Smooth muscle cell (in vitro differentiated cells): ENCODE measurements around the gene CCT8L2. TPM values are rescaled to one million over a fixed set of nuclear protein-coding genes. Genes with fewer than 3 reads are reported as not detected.
"Not testable (repeated sequence)": the region's sequence is repeated elsewhere in the genome, so short reads cannot be mapped to it uniquely, and the experiment has no call there.

ENCODE experiments used
- DNase-seq: peaks from one replicate; lab custom pipeline; 2025; ENCODE audit not compliant: unreplicated experiment; lab: John Stamatoyannopoulos, UW
- H2AFZ ChIP-seq: fragments of 200-600 bp; sonication (generic); 2 replicates; pipeline ENCODE4 v1.6.0; 2016; ENCODE audit warnings: antibody characterized with exemption, low read depth, mild to moderate bottlenecking
- H3F3A ChIP-seq: fragments of 200-600 bp; sonication (generic); 2 replicates; pipeline ENCODE4 v1.6.0; 2017; ENCODE audit warnings: antibody characterized with exemption, low read depth
- H3K27ac ChIP-seq: fragments of 200-600 bp; sonication (generic); 2 replicates; pipeline ENCODE4 v1.5.1; 2016; ENCODE audit warnings: low read depth, mild to moderate bottlenecking
- H3K27me3 ChIP-seq: fragments of 200-600 bp; sonication (generic); 2 replicates; pipeline ENCODE4 v1.6.1; 2016; ENCODE audit warnings: low read depth, mild to moderate bottlenecking
- H3K36me3 ChIP-seq: fragments of 200-600 bp; sonication (generic); 2 replicates; pipeline ENCODE4 v1.5.1; 2016; ENCODE audit warnings: low read depth
- H3K4me1 ChIP-seq: fragments of 200-600 bp; sonication (generic); 2 replicates; pipeline ENCODE4 v1.5.1; 2016; ENCODE audit warnings: low read depth
- H3K4me2 ChIP-seq: fragments of 200-600 bp; sonication (generic); 2 replicates; pipeline ENCODE4 v1.6.0; 2016; ENCODE audit warnings: mild to moderate bottlenecking
- H3K4me3 ChIP-seq: fragments of 200-600 bp; sonication (generic); 2 replicates; pipeline ENCODE4 v1.5.1; 2016; ENCODE audit warnings: mild to moderate bottlenecking
- H3K79me2 ChIP-seq: fragments of 200-600 bp; sonication (generic); 2 replicates; pipeline ENCODE4 v1.6.0; 2016; ENCODE audit warnings: low read depth, mild to moderate bottlenecking
- H3K9ac ChIP-seq: fragments of 200-600 bp; sonication (generic); 2 replicates; pipeline ENCODE4 v1.6.0; 2016; ENCODE audit warnings: low read depth
- H3K9me3 ChIP-seq: fragments of 200-600 bp; sonication (generic); replicated peaks from 2 replicates; pipeline ENCODE4 v1.5.1; 2016; ENCODE audit warnings: low read depth
- H4K20me1 ChIP-seq: fragments of 200-600 bp; sonication (generic); 2 replicates; pipeline ENCODE4 v1.6.0; 2016; ENCODE audit warnings: low read depth
- WGBS: methylation state at CpG from one replicate; pipeline ENCODE4 v1.1.7; 2016; ENCODE audit warnings: low lambda C conversion rate; 5-methylcytosine and 5-hydroxymethylcytosine counted together
- polyA plus RNA-seq: library from polyadenylated mRNA; unstranded; fragments of >200 nt; fragmentation: Nextera tagmentation; extraction: Ambion mirVana; gene quantifications from 2 replicates; pipeline ENCODE4 v1.2.1, GENCODE V29; 2016
- total RNA-seq: library from RNA; depleted of rRNA; stranded (reverse); fragments of >200 nt; gene quantifications from 2 replicates; pipeline ENCODE4 v1.2.3, GENCODE V29; 2014
- TF ChIP-seq, protein P1 (sequence below): fragments of 200-600 bp; sonication (generic); IDR thresholded peaks from 2 replicates; pipeline ENCODE4 v1.5.1; 2017; ENCODE audit warnings: borderline replicate concordance, mild to moderate bottlenecking, antibody characterized with exemption; ENCODE audit not compliant: insufficient read depth, poor library complexity, severe bottlenecking

Gene CCT8L2
- total and polyA plus RNA-seq, 2 experiments from 2014 or later: not detected

DNA sequence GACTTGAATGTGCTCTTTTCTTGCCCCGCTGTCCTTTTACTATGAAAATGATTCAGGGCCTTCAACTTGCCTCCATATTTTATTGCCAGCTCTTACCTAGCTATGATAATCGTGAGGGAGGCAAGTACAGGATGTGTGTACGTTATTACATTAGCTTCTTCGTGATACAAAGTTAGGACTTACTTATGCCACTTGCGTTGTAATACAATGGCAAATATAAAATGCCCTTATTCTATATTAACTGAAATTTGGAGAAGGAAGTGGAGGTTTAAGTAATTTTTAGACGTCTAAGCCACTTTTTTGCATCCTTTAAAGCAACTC is 10.8 kb upstream of the CCT8L2 start:
- no peaks in the 10 kb centered on the region for H3K27me3 ChIP-seq
- H2AFZ ChIP-seq: no peak overlapping the region
- H3K9me3 ChIP-seq: peaks cover 5% of the 10 kb centered on the region
- H3K9ac ChIP-seq: no peak overlapping the region
- no peak overlapping the region for H3K4me2 ChIP-seq
- no peaks in the 10 kb centered on the region for H3K79me2 ChIP-seq
- H3K4me1 ChIP-seq: no peaks in the 10 kb centered on the region
- H3K27ac ChIP-seq: no peak overlapping the region
- DNase-seq: no peak
- H3K36me3 ChIP-seq: no peaks in the 10 kb centered on the region
- TF ChIP-seq, protein P1, sequence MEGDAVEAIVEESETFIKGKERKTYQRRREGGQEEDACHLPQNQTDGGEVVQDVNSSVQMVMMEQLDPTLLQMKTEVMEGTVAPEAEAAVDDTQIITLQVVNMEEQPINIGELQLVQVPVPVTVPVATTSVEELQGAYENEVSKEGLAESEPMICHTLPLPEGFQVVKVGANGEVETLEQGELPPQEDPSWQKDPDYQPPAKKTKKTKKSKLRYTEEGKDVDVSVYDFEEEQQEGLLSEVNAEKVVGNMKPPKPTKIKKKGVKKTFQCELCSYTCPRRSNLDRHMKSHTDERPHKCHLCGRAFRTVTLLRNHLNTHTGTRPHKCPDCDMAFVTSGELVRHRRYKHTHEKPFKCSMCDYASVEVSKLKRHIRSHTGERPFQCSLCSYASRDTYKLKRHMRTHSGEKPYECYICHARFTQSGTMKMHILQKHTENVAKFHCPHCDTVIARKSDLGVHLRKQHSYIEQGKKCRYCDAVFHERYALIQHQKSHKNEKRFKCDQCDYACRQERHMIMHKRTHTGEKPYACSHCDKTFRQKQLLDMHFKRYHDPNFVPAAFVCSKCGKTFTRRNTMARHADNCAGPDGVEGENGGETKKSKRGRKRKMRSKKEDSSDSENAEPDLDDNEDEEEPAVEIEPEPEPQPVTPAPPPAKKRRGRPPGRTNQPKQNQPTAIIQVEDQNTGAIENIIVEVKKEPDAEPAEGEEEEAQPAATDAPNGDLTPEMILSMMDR: no peak
- no peaks in the 10 kb centered on the region for H4K20me1 ChIP-seq
- H3K4me3 ChIP-seq: no peak overlapping the region
- no peaks in the 10 kb centered on the region for H3F3A ChIP-seq
- 55% methylated on average over 6 of the region's 6 CpGs for WGBS

DNA sequence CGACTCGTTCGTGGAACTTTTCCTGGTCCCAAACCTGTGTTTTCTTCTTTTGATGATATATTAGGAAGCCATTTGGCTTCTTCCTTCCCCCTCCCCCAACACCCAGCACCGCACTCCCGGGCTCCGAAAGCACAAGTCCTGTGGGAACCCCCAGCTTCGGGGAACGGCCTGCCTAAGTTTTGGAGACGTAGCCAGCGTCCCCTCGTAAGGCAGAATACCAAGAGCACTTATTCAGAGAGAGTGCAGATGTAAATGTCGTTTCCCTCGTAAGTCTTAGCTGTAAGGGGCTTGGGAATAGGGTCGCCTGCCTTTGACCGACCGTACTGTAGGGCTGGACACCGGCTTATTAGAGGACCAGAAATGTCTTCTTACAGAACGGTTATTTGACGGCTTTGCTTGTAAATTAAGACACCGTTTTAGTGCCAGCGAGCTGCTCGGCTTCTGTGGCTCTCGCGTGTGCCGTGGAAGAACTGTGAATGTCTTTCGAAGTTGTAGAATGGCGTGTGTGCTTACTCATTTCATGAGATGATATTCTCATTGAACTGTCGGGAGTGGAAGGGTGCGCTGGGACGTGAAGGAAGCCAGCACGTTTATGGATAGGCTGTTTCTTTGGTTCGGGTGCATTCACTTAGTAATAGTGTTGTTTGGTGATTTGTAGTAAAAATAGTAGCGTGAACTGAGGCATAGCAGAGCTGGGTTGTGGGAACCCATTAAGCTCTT is 10.3 kb upstream of the CCT8L2 start:
- not testable (repeated sequence) for H3K36me3 ChIP-seq, H3K4me3 ChIP-seq, H3K4me1 ChIP-seq, H4K20me1 ChIP-seq, H2AFZ ChIP-seq, H3K9me3 ChIP-seq, DNase-seq, H3K9ac ChIP-seq, H3K4me2 ChIP-seq, H3K27me3 ChIP-seq, H3K79me2 ChIP-seq, H3F3A ChIP-seq, H3K27ac ChIP-seq
- WGBS: 84% methylated on average over 30 of the region's 33 CpGs

DNA sequence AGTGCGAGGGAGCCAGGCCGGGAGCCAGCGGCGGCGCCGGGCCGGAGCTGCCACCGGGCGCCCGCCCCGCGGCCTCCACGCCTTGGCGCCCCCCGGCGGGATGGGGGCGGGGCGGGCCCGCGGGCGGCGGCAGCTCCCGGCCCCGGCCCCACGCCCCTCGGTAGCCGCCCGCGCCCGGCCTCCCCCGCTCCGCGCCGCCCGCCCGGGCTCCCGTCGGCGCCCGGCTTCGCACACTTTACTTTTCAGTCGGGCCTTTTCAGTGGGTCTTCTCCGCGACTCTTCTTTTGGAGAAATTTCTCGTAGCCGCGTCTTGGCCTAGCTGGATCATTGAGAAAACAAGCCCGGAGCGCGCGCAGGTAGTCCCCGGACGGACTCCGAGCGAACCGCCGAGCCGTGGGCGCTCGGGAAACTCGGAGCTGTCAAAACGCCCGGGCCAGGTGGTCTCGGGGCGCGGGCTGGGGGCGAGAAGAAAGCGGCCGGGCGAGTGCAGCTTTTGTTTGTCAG is 9.7 kb upstream of the CCT8L2 start:
- not testable (repeated sequence) for H3K27ac ChIP-seq, H3F3A ChIP-seq, DNase-seq, H3K9ac ChIP-seq, H3K79me2 ChIP-seq, H3K36me3 ChIP-seq, H2AFZ ChIP-seq, H3K4me3 ChIP-seq, H3K4me2 ChIP-seq, H3K27me3 ChIP-seq, H3K4me1 ChIP-seq, H3K9me3 ChIP-seq, H4K20me1 ChIP-seq
- 96% methylated on average over 26 of the region's 70 CpGs for WGBS

DNA sequence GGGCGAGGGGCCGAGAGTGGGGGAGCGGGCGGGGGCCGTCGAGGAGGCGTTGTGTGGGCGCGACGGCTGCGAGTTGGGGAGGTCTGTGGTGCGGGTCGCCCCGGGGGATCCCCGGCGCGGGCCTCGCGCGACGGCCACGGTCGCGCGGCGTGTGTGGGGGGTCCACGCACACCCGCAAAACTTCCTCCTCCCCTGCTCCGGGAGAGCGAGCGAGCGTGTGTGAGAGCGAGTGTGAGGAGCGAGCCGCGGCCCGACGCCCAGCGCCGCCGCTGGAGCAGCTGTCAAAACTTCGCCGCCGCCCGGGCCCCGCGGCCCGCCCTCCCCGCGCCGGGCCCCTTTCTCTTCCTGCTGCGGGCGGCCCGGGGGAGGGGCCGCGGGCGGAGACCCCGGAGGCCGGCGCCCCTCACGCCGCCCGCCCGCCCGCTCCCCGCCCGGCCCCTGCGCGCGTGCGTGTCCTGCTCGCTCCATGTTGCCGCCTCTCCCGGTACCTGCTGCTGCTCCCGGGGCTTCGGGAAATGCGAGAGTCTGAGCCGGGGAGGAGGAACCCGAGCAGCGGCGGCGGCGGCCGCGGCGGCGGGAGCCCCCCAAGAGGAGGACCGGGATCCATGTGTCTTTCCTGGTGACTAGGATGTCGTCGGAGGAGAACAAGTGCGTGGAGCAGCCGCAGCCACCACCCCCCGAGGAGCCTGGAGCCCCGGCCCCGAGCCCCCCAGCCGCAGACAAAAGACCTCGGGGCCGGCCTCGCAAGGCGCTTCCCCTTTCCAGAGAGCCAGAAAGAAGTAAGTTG is 9.0 kb upstream of the CCT8L2 start:
- Histone ChIP-seq H3K27me3 (no peaks in the 10 kb centered on the region), H3F3A (no peaks in the 10 kb centered on the region), H3K9me3 (peaks cover 5% of the 10 kb centered on the region), H3K4me1 (no peaks in the 10 kb centered on the region), H2AFZ (no peak overlapping the region), H3K27ac (no peak overlapping the region), H3K9ac (no peak overlapping the region), H3K4me3 (no peak overlapping the region), H3K36me3 (no peaks in the 10 kb centered on the region), H3K79me2 (no peaks in the 10 kb centered on the region), H4K20me1 (no peaks in the 10 kb centered on the region), H3K4me2 (no peak overlapping the region)
- DNase-seq: no peak
- WGBS: 94% methylated on average over 23 of the region's 100 CpGs
- TF ChIP-seq, protein P1: no peak

DNA sequence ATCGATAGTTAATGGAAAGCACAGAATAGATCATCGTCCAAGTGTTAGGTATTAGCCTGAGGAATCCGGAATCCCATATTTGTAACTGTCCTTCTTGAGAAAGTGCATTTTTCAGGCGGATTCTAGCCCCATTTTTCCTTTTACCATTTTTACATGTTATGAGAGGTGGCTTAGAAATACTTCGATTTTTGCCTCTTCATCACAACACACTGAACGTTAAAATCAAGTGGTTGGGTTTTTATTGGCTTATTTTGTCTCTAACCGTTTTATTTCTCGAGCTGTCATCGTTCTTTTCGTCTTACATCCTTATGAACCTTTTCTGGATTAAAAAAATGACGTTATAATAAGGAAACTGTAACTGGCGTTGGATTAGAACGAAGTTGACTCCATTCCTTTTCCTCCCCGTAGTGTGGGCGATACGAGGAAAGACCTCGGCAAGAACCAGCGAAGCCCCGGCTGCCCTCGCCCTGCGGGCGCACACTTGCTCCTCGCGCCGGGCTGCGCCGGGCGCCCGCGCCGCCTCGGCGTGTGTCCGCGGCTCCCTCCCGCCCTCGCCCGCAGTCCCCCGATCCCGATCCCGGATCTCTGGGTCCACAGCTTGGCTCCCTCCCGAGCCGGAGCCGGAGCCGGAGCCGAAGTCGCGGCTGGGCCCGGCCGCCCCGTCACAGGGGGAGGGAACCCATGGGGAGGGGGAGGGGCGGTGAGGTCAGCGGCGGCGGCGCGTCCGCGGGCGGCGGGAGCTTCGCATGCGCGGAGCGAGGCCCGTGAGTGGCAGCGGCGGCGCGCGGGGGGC is 8.2 kb upstream of the CCT8L2 start:
- not testable (repeated sequence) for H4K20me1 ChIP-seq, DNase-seq, H3K4me1 ChIP-seq, H3K9ac ChIP-seq, H3K27me3 ChIP-seq, H3K9me3 ChIP-seq, H2AFZ ChIP-seq, H3K79me2 ChIP-seq, H3K4me2 ChIP-seq, H3K36me3 ChIP-seq, H3K27ac ChIP-seq, H3K4me3 ChIP-seq, H3F3A ChIP-seq
- WGBS: 87% methylated on average over 29 of the region's 71 CpGs

DNA sequence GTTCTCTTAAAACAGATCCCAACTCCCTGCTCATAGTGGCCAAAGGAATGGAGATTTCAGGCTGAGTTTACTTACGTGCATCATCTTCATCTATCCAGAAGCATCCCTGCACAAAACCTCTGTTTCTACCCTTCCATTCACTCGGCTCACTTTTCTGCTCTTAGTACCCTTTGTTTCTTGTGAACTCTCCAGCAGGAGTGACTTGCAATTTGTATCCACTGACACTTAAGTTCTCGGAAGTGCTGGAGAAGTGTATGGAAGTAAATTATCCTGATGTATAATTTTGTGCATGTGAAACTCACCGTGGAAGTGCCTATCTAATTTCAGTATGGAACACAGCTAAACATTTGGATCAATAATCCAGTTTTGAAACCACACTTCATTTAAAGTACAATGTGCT is 7.0 kb upstream of the CCT8L2 start:
- H3K79me2 ChIP-seq, H3K9ac ChIP-seq, H4K20me1 ChIP-seq, H3K4me1 ChIP-seq, H3K27me3 ChIP-seq, H3K4me2 ChIP-seq, H3K27ac ChIP-seq, H3F3A ChIP-seq, H3K36me3 ChIP-seq, H2AFZ ChIP-seq, H3K4me3 ChIP-seq, DNase-seq, H3K9me3 ChIP-seq: not testable (repeated sequence)
- WGBS: 78% methylated on average over 4 of the region's 4 CpGs
